ENCODE results near the gene C1orf35. TPM values are rescaled to one million over a fixed set of nuclear protein-coding genes. Genes with fewer than 3 reads are reported as not detected.

C1orf35 gene
- total and polyA plus RNA-seq, 9 of the 15 experiments (the other 6 are each of a cell fraction or from before 2014, with no cell fraction given) = 3.2 to 48.7 (median 12.5) TPM

GRCh38 chr1:228145463-228146416 is 42.6 kb upstream of the C1orf35 start (continued):
- TF ChIP-seq HBP1 (CRISPR knock-in tag; IDR thresholded peaks at IDR 0.05) = no peak
- TF ChIP-seq PRMT5 (CRISPR knock-in tag; IDR thresholded peaks at IDR 0.05) = no peak
- TF ChIP-seq TAF7 (tag; IDR thresholded peaks at IDR 0.05) = no peak
- TF ChIP-seq THRAP3 (IDR thresholded peaks at IDR 0.05; ENCODE audit: borderline replicate concordance) = no peak
- TF ChIP-seq SIX5 (IDR thresholded peaks at IDR 0.05; ENCODE audit: borderline replicate concordance in 1 of 2, insufficient read depth in 1 of 2, low read depth in 1 of 2, low read length in 2 of 2) = no peak
- no peak for TF ChIP-seq GMEB1 (CRISPR knock-in tag; IDR thresholded peaks at IDR 0.05)
- TF ChIP-seq E2F4 (CRISPR knock-in tag; IDR thresholded peaks at IDR 0.05; ENCODE audit: low read depth) = no peak
- peak; percentile 65 for TF ChIP-seq CREB1 (IDR thresholded peaks at IDR 0.05)
- TF ChIP-seq CREB1 (CRISPR knock-in tag; IDR thresholded peaks at IDR 0.05) = 0 out of 2 replicates have a peak, but pooled peaks have one; percentile 12
- TF ChIP-seq CAMTA2 (CRISPR knock-in tag; conservative IDR thresholded peaks at IDR 0.05) = no peak
- peak; percentile 26 to 92; a peak in 2 of 4 replicates for TF ChIP-seq TBL1XR1 (IDR thresholded peaks at IDR 0.05; ENCODE audit: low read length in 2 of 2)
- no peak for TF ChIP-seq RBM25 (IDR thresholded peaks at IDR 0.05; ENCODE audit: low read depth, low read length, severe bottlenecking)
- TF ChIP-seq TEAD2 (tag; IDR thresholded peaks at IDR 0.05) = no peak
- TF ChIP-seq ZNF12 (CRISPR knock-in tag; IDR thresholded peaks at IDR 0.05) = no peak
- no peak for TF ChIP-seq SNIP1 (IDR thresholded peaks at IDR 0.05; ENCODE audit: low read depth)
- no peak for TF ChIP-seq ZC3H4 (CRISPR knock-in tag; IDR thresholded peaks at IDR 0.05; ENCODE audit: borderline replicate concordance)
- no peak for TF ChIP-seq ZSCAN29 (IDR thresholded peaks at IDR 0.05)
- TF ChIP-seq NBN (IDR thresholded peaks at IDR 0.05; ENCODE audit: low read depth) = peak; percentile 81; the same call in 1 of the 2 replicates
- no peak for TF ChIP-seq PBX2 (CRISPR knock-in tag; IDR thresholded peaks at IDR 0.05; ENCODE audit: low read depth)
- TF ChIP-seq PBX2 (tag; conservative IDR thresholded peaks at IDR 0.05; ENCODE audit: low read depth) = no peak
